A673 (cell line): ENCODE data around the gene TRIP10.

ENCODE experiments used
- EZH2 ChIP-seq: fragments of 200-600 bp; sonication (generic); IDR thresholded peaks from 2 replicates; pipeline ENCODE4 v1.6.1; 2017; ENCODE audit warnings: borderline replicate concordance, low read depth, mild to moderate bottlenecking, mixed read lengths, antibody characterized with exemption, low read length; ENCODE audit not compliant: poor library complexity, severe bottlenecking
- TF ChIP-seq, protein P1 (sequence below): fragments of 300-800, 200-600 bp; sonication (generic); conservative IDR thresholded peaks from 2 replicates; pipeline ENCODE4 v1.5.1; 2017; ENCODE audit warnings: low read depth, mild to moderate bottlenecking, antibody characterized with exemption, low read length, moderate library complexity, mixed read lengths

DNA sequence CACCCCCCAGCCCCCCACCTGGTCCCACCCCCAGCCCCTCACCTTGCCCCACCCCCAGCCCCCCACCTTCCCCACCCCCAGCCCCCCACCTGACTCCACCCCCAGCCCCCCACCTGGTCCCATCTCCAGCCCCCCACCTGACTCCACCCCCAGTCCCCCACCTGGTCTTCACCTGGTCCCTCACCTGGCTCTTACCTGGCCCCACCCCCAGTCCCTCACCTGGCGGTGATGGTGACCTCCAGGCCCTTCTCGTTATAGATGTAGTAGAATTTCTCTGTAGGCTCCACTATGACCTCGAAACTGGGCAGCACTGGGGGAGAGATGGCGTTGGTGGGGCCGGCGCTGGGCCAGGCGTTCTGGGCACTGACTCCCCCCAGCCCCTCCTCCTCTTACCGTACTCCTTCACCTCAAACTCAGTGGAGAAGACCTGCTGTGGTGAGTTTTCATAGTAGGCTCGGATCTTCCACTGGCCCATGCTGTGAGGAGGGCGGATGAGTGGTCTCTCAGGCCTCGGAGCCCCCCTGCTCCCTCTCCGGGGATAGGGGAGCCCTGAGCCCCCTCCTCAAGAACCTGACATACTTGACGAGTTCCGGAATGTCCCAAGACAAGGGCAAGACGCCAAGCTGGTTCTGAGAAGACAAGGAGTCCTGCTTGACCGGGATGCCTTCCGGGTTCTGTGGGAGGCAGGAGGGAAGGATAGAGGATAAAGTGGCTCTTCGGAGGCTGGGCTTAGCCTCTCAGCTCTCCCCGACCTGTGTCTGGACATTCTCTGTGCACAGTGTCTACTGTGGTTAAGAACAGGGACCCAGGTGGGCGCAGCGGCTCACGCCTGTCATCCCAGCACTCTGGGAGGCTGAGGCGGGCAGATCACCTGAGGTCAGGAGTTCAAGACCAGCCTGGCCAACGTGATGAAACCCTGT lies 25.4 kb upstream of the TRIP10 start:
- TF ChIP-seq, protein P1, sequence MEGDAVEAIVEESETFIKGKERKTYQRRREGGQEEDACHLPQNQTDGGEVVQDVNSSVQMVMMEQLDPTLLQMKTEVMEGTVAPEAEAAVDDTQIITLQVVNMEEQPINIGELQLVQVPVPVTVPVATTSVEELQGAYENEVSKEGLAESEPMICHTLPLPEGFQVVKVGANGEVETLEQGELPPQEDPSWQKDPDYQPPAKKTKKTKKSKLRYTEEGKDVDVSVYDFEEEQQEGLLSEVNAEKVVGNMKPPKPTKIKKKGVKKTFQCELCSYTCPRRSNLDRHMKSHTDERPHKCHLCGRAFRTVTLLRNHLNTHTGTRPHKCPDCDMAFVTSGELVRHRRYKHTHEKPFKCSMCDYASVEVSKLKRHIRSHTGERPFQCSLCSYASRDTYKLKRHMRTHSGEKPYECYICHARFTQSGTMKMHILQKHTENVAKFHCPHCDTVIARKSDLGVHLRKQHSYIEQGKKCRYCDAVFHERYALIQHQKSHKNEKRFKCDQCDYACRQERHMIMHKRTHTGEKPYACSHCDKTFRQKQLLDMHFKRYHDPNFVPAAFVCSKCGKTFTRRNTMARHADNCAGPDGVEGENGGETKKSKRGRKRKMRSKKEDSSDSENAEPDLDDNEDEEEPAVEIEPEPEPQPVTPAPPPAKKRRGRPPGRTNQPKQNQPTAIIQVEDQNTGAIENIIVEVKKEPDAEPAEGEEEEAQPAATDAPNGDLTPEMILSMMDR: no peak
- no peak for TF ChIP-seq EZH2
